ENCODE results near the gene JKAMP. TPM values are rescaled to one million over a fixed set of nuclear protein-coding genes. Genes with fewer than 3 reads are reported as not detected.

Gene JKAMP
- total and polyA plus RNA-seq, 2 of the 8 experiments (the other 6 are each of a cell fraction or from before 2014, with no cell fraction given), result 34.9 to 182 TPM

- TF ChIP-seq TAF7 (optimal IDR thresholded peaks at IDR 0.05; ENCODE audit: borderline replicate concordance, low read depth, low read length), result no peak
Observed at GRCh38 chr14:59510966-59511365, 26.6 kb downstream of the JKAMP start (continued).

Data from H1 (cell line).